Measurements from ENCODE around the gene DNAJC3.

DNAJC3 gene

DNA sequence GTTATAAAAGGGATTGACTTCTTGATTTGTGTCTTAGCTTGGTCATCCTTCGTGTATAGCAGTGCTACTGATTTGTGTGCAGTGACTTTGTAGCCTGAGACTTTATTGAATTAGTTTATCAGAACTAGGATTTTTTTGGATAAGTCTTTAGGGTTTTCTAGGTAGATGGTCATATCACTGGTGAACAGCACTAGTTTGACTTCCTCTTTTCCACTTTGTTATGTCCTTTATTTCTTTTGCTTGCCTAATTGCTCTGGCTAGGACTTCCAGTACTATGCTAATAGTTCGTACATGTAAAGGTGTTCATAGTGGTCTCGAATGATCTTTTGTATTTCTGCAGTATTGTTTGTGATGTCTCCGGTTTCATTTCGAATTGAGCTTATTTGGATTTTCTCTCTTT is 145.4 kb downstream of the DNAJC3 start:
- TF ChIP-seq, protein P1, sequence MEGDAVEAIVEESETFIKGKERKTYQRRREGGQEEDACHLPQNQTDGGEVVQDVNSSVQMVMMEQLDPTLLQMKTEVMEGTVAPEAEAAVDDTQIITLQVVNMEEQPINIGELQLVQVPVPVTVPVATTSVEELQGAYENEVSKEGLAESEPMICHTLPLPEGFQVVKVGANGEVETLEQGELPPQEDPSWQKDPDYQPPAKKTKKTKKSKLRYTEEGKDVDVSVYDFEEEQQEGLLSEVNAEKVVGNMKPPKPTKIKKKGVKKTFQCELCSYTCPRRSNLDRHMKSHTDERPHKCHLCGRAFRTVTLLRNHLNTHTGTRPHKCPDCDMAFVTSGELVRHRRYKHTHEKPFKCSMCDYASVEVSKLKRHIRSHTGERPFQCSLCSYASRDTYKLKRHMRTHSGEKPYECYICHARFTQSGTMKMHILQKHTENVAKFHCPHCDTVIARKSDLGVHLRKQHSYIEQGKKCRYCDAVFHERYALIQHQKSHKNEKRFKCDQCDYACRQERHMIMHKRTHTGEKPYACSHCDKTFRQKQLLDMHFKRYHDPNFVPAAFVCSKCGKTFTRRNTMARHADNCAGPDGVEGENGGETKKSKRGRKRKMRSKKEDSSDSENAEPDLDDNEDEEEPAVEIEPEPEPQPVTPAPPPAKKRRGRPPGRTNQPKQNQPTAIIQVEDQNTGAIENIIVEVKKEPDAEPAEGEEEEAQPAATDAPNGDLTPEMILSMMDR (IDR thresholded peaks at IDR 0.05): no peak

GRCh38 chr13:95833126-95833525 is 156.2 kb downstream of the DNAJC3 start:
- TF ChIP-seq, protein P1 (IDR thresholded peaks at IDR 0.05): no peak

- TF ChIP-seq, protein P1 (IDR thresholded peaks at IDR 0.05): no peak
Observed at GRCh38 chr13:95833719-95834118, 156.8 kb downstream of the DNAJC3 start.

DNA sequence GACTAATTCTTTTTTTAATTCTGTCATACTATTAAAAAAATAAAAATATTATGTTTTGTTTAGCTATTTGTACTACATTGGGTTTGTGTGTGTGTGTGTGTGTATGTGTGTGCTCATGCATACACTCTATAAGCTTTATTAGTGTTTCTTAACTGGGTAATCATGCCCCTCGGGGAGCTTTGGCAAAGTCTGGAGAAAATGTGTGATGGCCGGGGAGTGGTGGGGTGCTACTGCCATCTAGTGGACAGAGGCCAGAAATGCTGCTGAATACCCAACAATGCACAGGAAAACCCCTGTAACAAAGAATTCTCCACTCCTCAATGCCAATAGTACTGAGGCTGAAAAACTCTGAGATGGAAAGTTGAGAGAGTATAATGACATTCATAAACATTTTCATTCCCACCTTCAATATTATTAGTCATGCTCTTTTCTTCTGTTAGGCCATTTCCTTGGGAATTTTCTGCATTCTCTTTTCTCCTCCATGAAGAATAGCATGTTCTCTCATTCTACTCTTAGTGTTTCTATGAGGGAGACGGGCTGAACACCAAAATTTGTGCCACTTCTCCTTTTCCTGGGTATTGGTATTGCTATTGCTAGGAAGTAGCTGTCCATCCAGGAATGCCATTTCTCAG is 157.3 kb downstream of the DNAJC3 start:
- TF ChIP-seq, protein P1 (IDR thresholded peaks at IDR 0.05): peak; percentile 73

DNA sequence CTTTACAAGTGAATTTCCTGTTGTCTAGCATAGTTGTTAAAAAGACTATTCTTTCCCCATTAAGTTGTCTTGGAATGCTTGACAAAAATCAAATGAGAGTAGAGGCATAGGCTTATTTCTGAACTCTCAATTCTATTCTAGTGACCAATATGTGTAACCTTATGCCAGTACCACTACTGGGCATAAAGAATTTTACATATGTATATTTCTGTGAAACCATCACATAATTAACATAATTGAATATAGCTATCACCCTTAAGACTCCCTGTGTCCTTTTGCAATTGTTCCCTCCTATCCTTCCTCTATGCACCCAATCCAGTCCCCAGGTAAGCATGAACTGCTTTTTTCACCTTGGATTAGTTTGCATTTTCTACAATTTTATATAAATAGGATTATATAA is 165.0 kb downstream of the DNAJC3 start:
- TF ChIP-seq, protein P1 (IDR thresholded peaks at IDR 0.05): no peak

- TF ChIP-seq, protein P1 (IDR thresholded peaks at IDR 0.05): no peak
Observed at GRCh38 chr13:95842898-95843297, 166.0 kb downstream of the DNAJC3 start.
